Body of pancreas (tissue), 4 donors: ENCODE measurements around the gene LHB.
"Not testable (repeated sequence)": the region's sequence is repeated elsewhere in the genome, so short reads cannot be mapped to it uniquely, and the experiment has no call there.

Experiments
- CTCF ChIP-seq, 7 experiments: fragments of 450-650 bp in 4 of 7; fragments of 200-600 bp in 3 of 7; sonication (generic) in 3 of 7; IDR thresholded peaks; one replicate each; pipeline ENCODE4 v1.5.1; 2016 to 2019; ENCODE audit warnings: antibody characterized with exemption in 7 of 7
- POLR2A ChIP-seq, 3 donors: fragments of 450-650 bp; IDR thresholded peaks; one replicate each; pipeline ENCODE4 v1.6.1; 2016; ENCODE audit warnings: antibody characterized with exemption in 3 of 3, mild to moderate bottlenecking in 2 of 3

- not testable (repeated sequence) for TF ChIP-seq CTCF, POLR2A (IDR thresholded peaks at IDR 0.05)
Observed at GRCh38 chr19:49049011-49049410, 32.1 kb upstream of the LHB start, which contains the start of gene CGB8.
